Hepatocyte (in vitro differentiated cells): ENCODE results near the gene TSHZ3.

Experiments
- EZH2 ChIP-seq: fragments of 200-600 bp; sonication (generic); IDR thresholded peaks from 2 replicates; pipeline ENCODE4 v1.6.1; 2016; ENCODE audit warnings: antibody characterized with exemption, mild to moderate bottlenecking, borderline replicate concordance
- TF ChIP-seq, protein P1 (sequence below): fragments of 200-600 bp; sonication (generic); IDR thresholded peaks from 2 replicates; pipeline ENCODE4 v1.5.1; 2016; ENCODE audit warnings: antibody characterized with exemption, mild to moderate bottlenecking; ENCODE audit not compliant: poor library complexity

DNA sequence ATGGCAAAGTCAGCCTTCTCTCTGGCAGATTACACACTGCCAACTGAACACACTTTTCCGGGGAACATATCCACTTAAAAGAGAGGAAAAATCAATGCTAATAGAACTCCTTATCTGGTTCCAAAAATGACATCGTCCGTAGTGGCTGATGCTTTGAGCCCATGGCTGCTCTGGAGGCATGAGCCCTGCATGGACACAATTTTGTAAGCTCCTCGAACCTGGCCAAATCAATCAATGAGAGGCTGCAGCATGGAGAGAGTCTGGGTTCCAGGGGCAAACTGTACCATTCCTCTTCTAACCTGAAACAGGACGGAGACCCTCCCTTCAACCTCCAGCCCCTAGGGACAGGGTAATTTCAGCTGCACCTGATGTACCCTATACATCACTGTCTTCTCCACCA lies 21.0 kb upstream of the TSHZ3 start:
- TF ChIP-seq, protein P1, sequence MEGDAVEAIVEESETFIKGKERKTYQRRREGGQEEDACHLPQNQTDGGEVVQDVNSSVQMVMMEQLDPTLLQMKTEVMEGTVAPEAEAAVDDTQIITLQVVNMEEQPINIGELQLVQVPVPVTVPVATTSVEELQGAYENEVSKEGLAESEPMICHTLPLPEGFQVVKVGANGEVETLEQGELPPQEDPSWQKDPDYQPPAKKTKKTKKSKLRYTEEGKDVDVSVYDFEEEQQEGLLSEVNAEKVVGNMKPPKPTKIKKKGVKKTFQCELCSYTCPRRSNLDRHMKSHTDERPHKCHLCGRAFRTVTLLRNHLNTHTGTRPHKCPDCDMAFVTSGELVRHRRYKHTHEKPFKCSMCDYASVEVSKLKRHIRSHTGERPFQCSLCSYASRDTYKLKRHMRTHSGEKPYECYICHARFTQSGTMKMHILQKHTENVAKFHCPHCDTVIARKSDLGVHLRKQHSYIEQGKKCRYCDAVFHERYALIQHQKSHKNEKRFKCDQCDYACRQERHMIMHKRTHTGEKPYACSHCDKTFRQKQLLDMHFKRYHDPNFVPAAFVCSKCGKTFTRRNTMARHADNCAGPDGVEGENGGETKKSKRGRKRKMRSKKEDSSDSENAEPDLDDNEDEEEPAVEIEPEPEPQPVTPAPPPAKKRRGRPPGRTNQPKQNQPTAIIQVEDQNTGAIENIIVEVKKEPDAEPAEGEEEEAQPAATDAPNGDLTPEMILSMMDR: no peak
- TF ChIP-seq EZH2: no peak
